ENCODE data around the gene BDP1. TPM values are rescaled to one million over a fixed set of nuclear protein-coding genes. Genes with fewer than 3 reads are reported as not detected.

BDP1 gene
- total and polyA plus RNA-seq, 8 donors = 6.4 to 90.7 (median 31.1) TPM

DNA sequence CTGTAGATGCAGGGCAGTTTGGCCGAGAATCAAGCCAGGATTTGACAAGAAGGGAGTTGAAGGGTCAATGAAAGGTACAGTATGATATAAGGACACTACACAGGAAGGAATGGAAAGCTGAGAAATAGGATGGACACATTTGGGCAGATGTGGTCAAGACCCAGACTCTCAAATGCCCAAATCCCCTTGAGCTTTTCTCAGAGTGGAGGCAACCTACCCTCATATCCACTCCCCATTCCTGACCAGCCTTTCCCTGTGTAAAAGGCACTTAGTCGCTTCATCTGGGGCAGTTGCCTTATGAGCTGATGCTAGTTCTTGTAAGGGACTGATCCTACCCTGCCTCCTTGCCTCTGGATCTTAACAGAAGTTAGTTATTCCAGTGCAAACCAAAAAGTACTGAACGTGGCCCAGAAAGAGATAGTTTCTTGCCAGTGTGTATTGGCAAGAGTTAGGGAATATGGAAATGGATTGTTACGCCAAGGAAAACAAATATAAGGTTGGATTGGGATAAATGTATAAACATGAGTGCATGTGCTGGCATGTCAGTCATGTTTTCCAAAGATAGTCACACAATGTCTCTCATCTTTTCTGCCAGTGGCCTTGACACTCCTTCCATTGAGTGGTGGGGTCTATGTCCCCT is 127.6 kb downstream of the BDP1 start:
- Histone ChIP-seq H3K27ac (no peak overlapping the region), H3K4me1 (peaks cover 3 to 13% (median 8%) of the 10 kb centered on the region in 4 donors), H3K4me3 (no peak overlapping the region), H3K9me3 (no peaks in the 10 kb centered on the region), H3K27me3 (no peaks in the 10 kb centered on the region), H3K36me3 (peaks cover 0 to 3% (median 2%) of the 10 kb centered on the region in 4 donors)
- 47 to 75% (median 64%) methylated on average over 4 of the region's 4 CpGs for WGBS, 5 donors
- no peak for TF ChIP-seq POLR2AphosphoS5 (IDR thresholded peaks at IDR 0.05)
- TF ChIP-seq POLR2A (IDR thresholded peaks at IDR 0.05) = no peak
- no peak for TF ChIP-seq EP300 (IDR thresholded peaks at IDR 0.05)
- TF ChIP-seq, protein P1, sequence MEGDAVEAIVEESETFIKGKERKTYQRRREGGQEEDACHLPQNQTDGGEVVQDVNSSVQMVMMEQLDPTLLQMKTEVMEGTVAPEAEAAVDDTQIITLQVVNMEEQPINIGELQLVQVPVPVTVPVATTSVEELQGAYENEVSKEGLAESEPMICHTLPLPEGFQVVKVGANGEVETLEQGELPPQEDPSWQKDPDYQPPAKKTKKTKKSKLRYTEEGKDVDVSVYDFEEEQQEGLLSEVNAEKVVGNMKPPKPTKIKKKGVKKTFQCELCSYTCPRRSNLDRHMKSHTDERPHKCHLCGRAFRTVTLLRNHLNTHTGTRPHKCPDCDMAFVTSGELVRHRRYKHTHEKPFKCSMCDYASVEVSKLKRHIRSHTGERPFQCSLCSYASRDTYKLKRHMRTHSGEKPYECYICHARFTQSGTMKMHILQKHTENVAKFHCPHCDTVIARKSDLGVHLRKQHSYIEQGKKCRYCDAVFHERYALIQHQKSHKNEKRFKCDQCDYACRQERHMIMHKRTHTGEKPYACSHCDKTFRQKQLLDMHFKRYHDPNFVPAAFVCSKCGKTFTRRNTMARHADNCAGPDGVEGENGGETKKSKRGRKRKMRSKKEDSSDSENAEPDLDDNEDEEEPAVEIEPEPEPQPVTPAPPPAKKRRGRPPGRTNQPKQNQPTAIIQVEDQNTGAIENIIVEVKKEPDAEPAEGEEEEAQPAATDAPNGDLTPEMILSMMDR (IDR thresholded peaks at IDR 0.05) = no peak
- DNase-seq = no peak
- intact Hi-C loops (cut with DNase I; ENCODE audit: low total_unique reads) = no loop called here

DNA sequence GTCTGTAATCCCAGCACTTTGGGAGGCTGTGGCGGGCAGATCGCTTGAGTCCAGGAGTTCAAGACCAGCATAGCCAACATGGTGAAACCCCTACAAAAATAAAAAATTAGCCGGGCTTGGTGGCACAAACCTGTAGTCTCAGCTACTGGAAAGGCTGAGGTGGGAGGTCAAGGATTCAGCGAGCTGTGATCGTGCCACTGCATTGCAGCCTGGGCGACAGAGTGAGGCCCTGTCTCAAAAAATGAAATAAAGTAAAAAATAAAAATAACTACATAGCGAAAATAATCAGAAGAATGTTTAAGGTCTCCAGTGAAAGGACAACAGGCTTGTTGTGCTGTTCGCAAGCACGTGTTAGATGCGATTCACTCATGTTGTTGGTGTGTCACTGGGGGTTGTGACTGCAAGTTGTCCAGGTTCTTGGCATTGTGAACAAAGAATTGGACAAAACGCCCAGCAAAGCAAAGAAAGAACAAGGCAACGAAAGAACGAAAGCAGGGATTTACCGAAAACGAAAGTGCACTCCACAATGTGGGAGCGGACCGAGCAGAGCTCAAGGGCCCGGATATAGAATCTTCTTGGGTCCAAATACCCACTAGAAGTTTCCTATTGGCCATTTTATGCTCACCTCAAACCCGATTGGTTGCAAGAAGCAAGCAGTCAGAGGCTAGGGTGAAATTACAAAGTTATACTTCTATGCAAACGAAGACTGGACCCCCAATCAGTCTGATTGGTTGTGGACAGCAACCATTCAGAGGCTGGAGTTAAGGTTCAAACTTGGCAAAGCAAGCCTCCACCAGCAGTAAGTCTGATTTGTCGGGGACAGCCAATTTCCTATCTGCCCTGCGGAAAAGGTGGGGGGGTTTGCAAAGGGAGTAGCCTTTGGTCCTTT is 130.8 kb downstream of the BDP1 start:
- peak overlapping the region; percentile 91 to 93 (median 92) for H3K27ac ChIP-seq

DNA sequence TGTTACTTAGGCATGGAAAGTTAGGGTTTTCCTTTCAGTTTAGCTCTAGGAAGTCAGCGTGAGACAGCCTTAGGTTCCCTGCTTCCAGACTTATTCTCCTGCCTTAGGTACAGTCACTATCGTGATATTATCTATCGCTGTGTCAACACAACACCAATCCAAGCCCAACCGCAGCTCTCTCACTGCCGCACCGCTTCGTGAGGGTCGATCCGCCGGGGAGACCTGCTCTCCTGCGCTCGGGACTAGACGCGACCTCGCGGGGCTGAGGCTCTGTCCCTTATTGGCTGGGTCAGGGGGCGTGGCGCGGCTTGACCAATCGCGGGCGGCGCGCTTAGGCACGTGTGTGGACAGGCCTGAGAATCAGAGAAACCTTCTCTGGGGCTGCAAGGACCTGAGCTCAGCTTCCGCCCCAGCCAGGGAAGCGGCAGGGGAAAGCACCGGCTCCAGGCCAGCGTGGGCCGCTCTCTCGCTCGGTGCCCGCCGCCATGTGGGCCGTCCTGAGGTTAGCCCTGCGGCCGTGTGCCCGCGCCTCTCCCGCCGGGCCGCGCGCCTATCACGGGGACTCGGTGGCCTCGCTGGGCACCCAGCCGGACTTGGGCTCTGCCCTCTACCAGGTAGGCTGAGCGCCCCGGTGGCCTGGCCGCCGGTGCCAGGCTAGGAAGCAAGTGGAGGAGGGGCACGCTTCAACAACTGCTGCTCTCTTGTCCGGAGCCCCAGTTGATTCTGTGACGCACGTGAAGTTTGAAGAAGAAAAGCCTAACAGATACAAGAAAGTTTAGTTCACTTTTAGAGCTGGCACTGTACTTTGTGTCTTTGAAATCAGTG is 131.7 kb downstream of the BDP1 start, which contains the start of gene MCCC2:
MCCC2 (plus strand) TSS at position 400 of the 825 bp plus-strand sequence; CDS start at position 486, 86 bp downstream.
- DNase-seq = peak; percentile 98 to 99
- WGBS, 5 donors = 0 to 1% (median 0%) methylated on average over 8 to 56 of the region's 56 CpGs

More for the DNA sequence above, 130.8 kb downstream of the BDP1 start:
- H3K4me1 ChIP-seq = peaks cover 3 to 42% (median 26%) of the 10 kb centered on the region in 4 donors
- 81 to 85% (median 82%) methylated on average over 22 of the region's 22 CpGs for WGBS, 5 donors
- TF ChIP-seq POLR2AphosphoS5 (IDR thresholded peaks at IDR 0.05) = no peak
- TF ChIP-seq, protein P1 (IDR thresholded peaks at IDR 0.05) = no peak
- TF ChIP-seq EP300 (IDR thresholded peaks at IDR 0.05) = no peak
- no peak for TF ChIP-seq POLR2A (IDR thresholded peaks at IDR 0.05)
- intact Hi-C loops (cut with DNase I; ENCODE audit: low total_unique reads) = no loop called here
- DNase-seq = no peak
- H3K4me3 ChIP-seq = peak overlapping the region; percentile 79 to 89 (median 83)
- no peaks in the 10 kb centered on the region for H3K9me3 ChIP-seq
- no peaks in the 10 kb centered on the region for H3K36me3 ChIP-seq
- H3K27me3 ChIP-seq = no peaks in the 10 kb centered on the region

More for the DNA sequence above, 131.7 kb downstream of the BDP1 start, which contains the start of gene MCCC2:
- peaks cover 3 to 42% (median 26%) of the 10 kb centered on the region in 4 donors for H3K4me1 ChIP-seq
- no peaks in the 10 kb centered on the region for H3K36me3 ChIP-seq
- H3K27me3 ChIP-seq = no peaks in the 10 kb centered on the region
- H3K27ac ChIP-seq = peak within 1 kb of the TSS; percentile 91 to 93 (median 92)
- TF ChIP-seq, protein P1 (IDR thresholded peaks at IDR 0.05) = no peak
- TF ChIP-seq POLR2AphosphoS5 (IDR thresholded peaks at IDR 0.05) (peak; percentile 69 to 87 (median 86)), POLR2A (IDR thresholded peaks at IDR 0.05) (peak in 1 of 4 donors; percentile 51), EP300 (IDR thresholded peaks at IDR 0.05) (no peak)
- H3K4me3 ChIP-seq = peak within 1 kb of the TSS; percentile 79 to 89 (median 83)
- intact Hi-C loops (cut with DNase I; ENCODE audit: low total_unique reads) = no loop called here
- H3K9me3 ChIP-seq = no peaks in the 10 kb centered on the region

All from stomach (tissue), 9 donors.